Activated T-cell treated with anti-CD3 and anti-CD28 coated beads, Interleukin-2, amount 50 U/mL, for 1 hour (primary cell): Measurements from ENCODE around the gene UBE2B.
"Not testable (repeated sequence)": the region's sequence is repeated elsewhere in the genome, so short reads cannot be mapped to it uniquely, and the experiment has no call there.

Experiments
- DNase-seq: peaks from one replicate; pipeline ENCODE4 v3.0.0-alpha.2; 2020

Gene UBE2B

GRCh38 chr5:134370871-134371833 is at the start of gene UBE2B:
TSS of gene UBE2B (plus strand) at chr5:134371569. CDS start at chr5:134371596, 27 bp downstream.
- DNase-seq: peak; percentile 98

- no peak for DNase-seq
Observed at GRCh38 chr5:134327327-134327726, 44.0 kb upstream of the UBE2B start.

- no peak for DNase-seq
Observed at GRCh38 chr5:134328619-134329018, 42.8 kb upstream of the UBE2B start.

- DNase-seq: not testable (repeated sequence)
Observed at GRCh38 chr5:134336833-134337232, 34.5 kb upstream of the UBE2B start.

- not testable (repeated sequence) for DNase-seq
Observed at GRCh38 chr5:134343500-134343899, 27.9 kb upstream of the UBE2B start.

GRCh38 chr5:134345476-134345875 is 25.9 kb upstream of the UBE2B start:
- DNase-seq: not testable (repeated sequence)

GRCh38 chr5:134345996-134346395 is 25.4 kb upstream of the UBE2B start:
- no peak for DNase-seq

- no peak for DNase-seq
Observed at GRCh38 chr5:134349463-134349862, 21.9 kb upstream of the UBE2B start.

GRCh38 chr5:134355681-134356080 is 15.7 kb upstream of the UBE2B start:
- DNase-seq: no peak

- DNase-seq: no peak
Observed at GRCh38 chr5:134365604-134366003, 5.8 kb upstream of the UBE2B start.

GRCh38 chr5:134370311-134370870 is 978 bp upstream of the UBE2B start:
- DNase-seq: no peak

GRCh38 chr5:134371834-134372340 is 518 bp downstream of the UBE2B start:
- peak; percentile 51 for DNase-seq

- DNase-seq: not testable (repeated sequence)
Observed at GRCh38 chr5:134373633-134374032, 2.3 kb downstream of the UBE2B start.

- DNase-seq: no peak
Observed at GRCh38 chr5:134374232-134374631, 2.9 kb downstream of the UBE2B start.

GRCh38 chr5:134380346-134380745 is 9.0 kb downstream of the UBE2B start:
- DNase-seq: no peak

- not testable (repeated sequence) for DNase-seq
Observed at GRCh38 chr5:134382204-134382603, 10.8 kb downstream of the UBE2B start.

- DNase-seq: no peak
Observed at GRCh38 chr5:134383980-134384697, 12.8 kb downstream of the UBE2B start.

- DNase-seq: no peak
Observed at GRCh38 chr5:134387443-134387842, 16.1 kb downstream of the UBE2B start.

GRCh38 chr5:134392301-134392700 is 20.9 kb downstream of the UBE2B start:
- no peak for DNase-seq

GRCh38 chr5:134394932-134395331 is 23.6 kb downstream of the UBE2B start:
- DNase-seq: no peak

- DNase-seq: no peak
Observed at GRCh38 chr5:134396274-134396673, 24.9 kb downstream of the UBE2B start.

GRCh38 chr5:134397196-134397595 is 25.8 kb downstream of the UBE2B start:
- no peak for DNase-seq

- DNase-seq: no peak
Observed at GRCh38 chr5:134398609-134399155, 27.3 kb downstream of the UBE2B start.
